ENCODE data around the gene AGFG1. TPM values are rescaled to one million over a fixed set of nuclear protein-coding genes. Genes with fewer than 3 reads are reported as not detected.

Gene AGFG1, protein sequence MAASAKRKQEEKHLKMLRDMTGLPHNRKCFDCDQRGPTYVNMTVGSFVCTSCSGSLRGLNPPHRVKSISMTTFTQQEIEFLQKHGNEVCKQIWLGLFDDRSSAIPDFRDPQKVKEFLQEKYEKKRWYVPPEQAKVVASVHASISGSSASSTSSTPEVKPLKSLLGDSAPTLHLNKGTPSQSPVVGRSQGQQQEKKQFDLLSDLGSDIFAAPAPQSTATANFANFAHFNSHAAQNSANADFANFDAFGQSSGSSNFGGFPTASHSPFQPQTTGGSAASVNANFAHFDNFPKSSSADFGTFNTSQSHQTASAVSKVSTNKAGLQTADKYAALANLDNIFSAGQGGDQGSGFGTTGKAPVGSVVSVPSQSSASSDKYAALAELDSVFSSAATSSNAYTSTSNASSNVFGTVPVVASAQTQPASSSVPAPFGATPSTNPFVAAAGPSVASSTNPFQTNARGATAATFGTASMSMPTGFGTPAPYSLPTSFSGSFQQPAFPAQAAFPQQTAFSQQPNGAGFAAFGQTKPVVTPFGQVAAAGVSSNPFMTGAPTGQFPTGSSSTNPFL
- total RNA-seq = 76.4 TPM

DNA sequence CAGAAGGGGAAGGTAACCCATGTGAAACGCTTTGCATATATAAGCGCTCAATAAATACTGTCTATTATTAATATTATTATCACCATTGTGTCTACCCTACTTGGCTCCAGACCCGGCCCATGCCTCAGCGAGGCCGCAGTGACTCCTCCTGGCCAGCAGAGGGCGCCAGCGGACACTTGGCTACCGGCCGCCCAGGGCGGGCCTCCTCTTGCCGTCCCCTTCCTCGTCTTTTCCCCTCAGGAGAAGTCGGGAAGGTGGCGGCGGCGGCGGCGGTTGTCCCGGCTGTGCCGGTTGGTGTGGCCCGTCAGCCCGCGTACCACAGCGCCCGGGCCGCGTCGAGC, at the start of gene AGFG1:
Gene AGFG1, plus strand, starts transcription at position 233 of the 341 bp plus-strand sequence. CDS start 266 bp downstream, outside the sequence.

DNA sequence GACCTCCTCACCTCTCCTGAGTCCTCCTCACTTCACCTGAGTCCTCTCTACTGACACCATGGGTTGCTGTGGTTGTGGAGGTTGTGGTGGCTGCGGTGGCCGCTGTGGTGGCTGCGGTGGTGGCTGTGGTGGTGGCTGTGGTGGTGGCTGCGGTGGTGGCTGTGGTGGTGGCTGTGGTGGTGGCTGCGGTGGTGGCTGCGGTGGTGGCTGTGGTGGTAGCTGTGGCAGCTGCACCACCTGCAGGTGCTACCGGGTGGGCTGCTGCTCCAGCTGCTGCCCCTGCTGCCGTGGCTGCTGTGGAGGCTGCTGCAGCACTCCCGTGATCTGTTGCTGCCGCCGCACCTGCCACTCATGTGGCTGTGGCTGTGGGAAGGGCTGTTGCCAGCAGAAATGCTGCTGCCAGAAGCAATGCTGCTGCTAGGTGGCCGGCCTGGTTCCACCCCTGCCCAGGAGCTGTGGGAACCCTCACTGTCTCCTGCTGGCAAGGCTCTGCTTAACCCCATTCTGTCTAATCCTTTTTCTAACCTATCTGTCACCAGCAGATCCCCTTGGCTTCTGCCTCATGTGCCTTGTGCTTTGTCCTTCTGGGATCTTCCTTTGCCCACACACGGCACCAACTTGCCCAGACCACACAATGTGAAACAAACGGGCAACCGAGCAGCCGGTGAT, 127.0 kb downstream of the AGFG1 start, which contains the start of gene SCYGR2:
Gene SCYGR2, plus strand, starts transcription at position 59 of the 669 bp plus-strand sequence. Its CDS starts 0 bp downstream, at position 59.

Other genes starting within 250 kb of the AGFG1 start
- gene MFF, start 146.9 kb upstream of the AGFG1 start, total RNA-seq = 115 TPM
- not detected for gene TM4SF20, start 92.8 kb upstream of the AGFG1 start, total RNA-seq
- gene SCYGR1, start 84.2 kb upstream of the AGFG1 start, total RNA-seq = not detected
- gene SCYGR2, start 126.7 kb downstream of the AGFG1 start, total RNA-seq = not detected
- gene SCYGR3, start 142.7 kb downstream of the AGFG1 start, total RNA-seq = not detected
- gene SCYGR4, start 145.3 kb downstream of the AGFG1 start, total RNA-seq = not detected
- not detected for gene SCYGR5, start 194.6 kb downstream of the AGFG1 start, total RNA-seq
- 3.9 TPM for gene SLC19A3, start 245.9 kb downstream of the AGFG1 start, total RNA-seq